Esophagus muscularis mucosa (tissue), 3 donors: ENCODE measurements around the gene INPP5B.

Experiments
- EP300 ChIP-seq: sonication (generic); formaldehyde crosslinking; IDR thresholded peaks from one replicate; pipeline ENCODE4 v1.6.1; 2017; ENCODE audit warnings: antibody characterized with exemption
- TF ChIP-seq, protein P1 (sequence below), 3 experiments: fragments of 200-600 bp in 2 of 3; fragments of 450-650 bp in 1 of 3; sonication (generic) in 2 of 3; IDR thresholded peaks; one replicate each; pipeline ENCODE4 v1.5.1; 2017 to 2019; ENCODE audit warnings: antibody characterized with exemption in 3 of 3, mild to moderate bottlenecking in 2 of 3, moderate library complexity in 1 of 3

DNA sequence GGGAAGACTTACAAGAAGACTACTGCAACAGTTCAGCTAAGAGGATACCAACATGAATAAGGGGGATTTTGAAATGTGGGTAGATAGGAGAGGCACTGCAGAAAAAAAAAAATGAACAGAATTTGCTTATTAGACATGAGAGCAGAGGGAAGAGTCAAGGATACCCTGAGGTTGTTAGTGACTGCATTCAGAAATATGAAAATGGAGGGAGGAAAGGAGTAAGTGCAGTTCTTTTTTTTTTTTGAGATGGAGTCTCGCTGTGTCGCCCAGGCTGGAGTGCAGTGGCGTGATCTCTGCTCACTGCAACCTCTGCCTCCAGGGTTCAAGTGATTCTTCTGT, 23.3 kb downstream of the INPP5B start:
- TF ChIP-seq, protein P1, sequence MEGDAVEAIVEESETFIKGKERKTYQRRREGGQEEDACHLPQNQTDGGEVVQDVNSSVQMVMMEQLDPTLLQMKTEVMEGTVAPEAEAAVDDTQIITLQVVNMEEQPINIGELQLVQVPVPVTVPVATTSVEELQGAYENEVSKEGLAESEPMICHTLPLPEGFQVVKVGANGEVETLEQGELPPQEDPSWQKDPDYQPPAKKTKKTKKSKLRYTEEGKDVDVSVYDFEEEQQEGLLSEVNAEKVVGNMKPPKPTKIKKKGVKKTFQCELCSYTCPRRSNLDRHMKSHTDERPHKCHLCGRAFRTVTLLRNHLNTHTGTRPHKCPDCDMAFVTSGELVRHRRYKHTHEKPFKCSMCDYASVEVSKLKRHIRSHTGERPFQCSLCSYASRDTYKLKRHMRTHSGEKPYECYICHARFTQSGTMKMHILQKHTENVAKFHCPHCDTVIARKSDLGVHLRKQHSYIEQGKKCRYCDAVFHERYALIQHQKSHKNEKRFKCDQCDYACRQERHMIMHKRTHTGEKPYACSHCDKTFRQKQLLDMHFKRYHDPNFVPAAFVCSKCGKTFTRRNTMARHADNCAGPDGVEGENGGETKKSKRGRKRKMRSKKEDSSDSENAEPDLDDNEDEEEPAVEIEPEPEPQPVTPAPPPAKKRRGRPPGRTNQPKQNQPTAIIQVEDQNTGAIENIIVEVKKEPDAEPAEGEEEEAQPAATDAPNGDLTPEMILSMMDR (IDR thresholded peaks at IDR 0.05): no peak
- TF ChIP-seq EP300: no peak
